HG03280 (cell line): Measurements from ENCODE around the gene GCSH.
A peak's percentile ranks its signal among the peaks of the same experiment; 100 is the strongest.

ENCODE experiments used
- ATAC-seq: cut with Tn5 transposase; IDR thresholded peaks from one replicate; pipeline ENCODE4 v1.9.1; 2021; ENCODE audit warnings: mild to moderate bottlenecking, moderate library complexity; ENCODE audit not compliant: unreplicated experiment

Gene GCSH

GRCh38 chr16:81105946-81106345 is 9.8 kb upstream of the GCSH start:
- ATAC-seq: no peak

- no peak for ATAC-seq
These were observed 5.5 kb upstream of the GCSH start for GRCh38 chr16:81101702-81102101.

- no peak for ATAC-seq
These were observed 3.8 kb upstream of the GCSH start for GRCh38 chr16:81099958-81100357.

- no peak for ATAC-seq
These were observed 1.0 kb upstream of the GCSH start for GRCh38 chr16:81097230-81097629.

GRCh38 chr16:81096715-81097208 is 567 bp upstream of the GCSH start:
- ATAC-seq: no peak

- peak; percentile 5 for ATAC-seq
These were observed 592 bp downstream of the GCSH start for GRCh38 chr16:81095653-81095952.

GRCh38 chr16:81094771-81095251 is 1.4 kb downstream of the GCSH start:
- no peak for ATAC-seq

GRCh38 chr16:81088836-81089235 is 7.4 kb downstream of the GCSH start:
- no peak for ATAC-seq

- ATAC-seq: no peak
These were observed 15.2 kb downstream of the GCSH start for GRCh38 chr16:81081014-81081413.

- no peak for ATAC-seq
These were observed 16.0 kb downstream of the GCSH start for GRCh38 chr16:81080233-81080632.

- peak; percentile 95 for ATAC-seq
These were observed 18.9 kb downstream of the GCSH start, which contains the start of gene C16orf46 for GRCh38 chr16:81077076-81077940. TSS of gene C16orf46 (minus strand) at chr16:81077238. CDS start at chr16:81063955, 13,283 bp downstream.

- ATAC-seq: peak; percentile 77
These were observed 19.6 kb downstream of the GCSH start for GRCh38 chr16:81076566-81077075.

GRCh38 chr16:81073560-81074330 is 22.4 kb downstream of the GCSH start:
- ATAC-seq: no peak

GRCh38 chr16:81071805-81072204 is 24.4 kb downstream of the GCSH start:
- no peak for ATAC-seq

GRCh38 chr16:81070979-81071378 is 25.2 kb downstream of the GCSH start:
- no peak for ATAC-seq

GRCh38 chr16:81069063-81069462 is 27.1 kb downstream of the GCSH start:
- no peak for ATAC-seq

- ATAC-seq: no peak
These were observed 29.0 kb downstream of the GCSH start for GRCh38 chr16:81067166-81067565.

- ATAC-seq: no peak
These were observed 29.5 kb downstream of the GCSH start for GRCh38 chr16:81066681-81067080.

- ATAC-seq: no peak
These were observed 34.2 kb downstream of the GCSH start for GRCh38 chr16:81061871-81062608.

GRCh38 chr16:81061307-81061640 is 34.9 kb downstream of the GCSH start:
- no peak for ATAC-seq
